GM18951 (cell line): ENCODE results near the gene SHANK3.
"Not testable (repeated sequence)": the region's sequence is repeated elsewhere in the genome, so short reads cannot be mapped to it uniquely, and the experiment has no call there.

Experiments
- POLR2A ChIP-seq: IDR thresholded peaks from 4 replicates; pipeline ENCODE4 v1.6.1; 2011; ENCODE audit warnings: mild to moderate bottlenecking; ENCODE audit not compliant: insufficient read length, insufficient read depth; ENCODE audit errors: extremely low read depth
- in situ Hi-C: fragments of 300-500 bp; cut with MboI; formaldehyde crosslinking; loops from one replicate; pipeline ENCODE4 v1.12.0; 2022; ENCODE audit warnings: low sequenced_read_pairs, mixed read lengths, inconsistent platforms; ENCODE audit not compliant: unreplicated experiment

The SHANK3 gene

DNA sequence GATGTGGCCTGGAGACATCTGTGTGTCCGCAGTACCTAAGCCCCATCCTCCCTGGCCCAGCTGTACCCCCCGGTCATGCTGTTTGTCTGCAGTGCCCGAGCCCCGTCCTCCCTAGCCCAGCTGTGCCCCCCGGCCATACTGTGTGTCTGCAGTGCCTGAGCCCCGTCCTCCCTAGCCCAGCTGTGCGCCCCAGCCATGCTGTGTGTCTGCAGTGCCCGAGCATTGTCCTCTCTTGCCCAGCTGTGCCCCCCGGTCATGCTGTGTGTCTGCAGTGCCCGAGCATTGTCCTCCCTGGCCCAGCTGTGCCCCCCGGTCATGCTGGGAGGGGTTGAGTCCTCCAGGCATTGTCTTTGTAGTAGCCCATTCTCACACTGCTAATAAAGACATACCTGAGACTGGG is 37.0 kb upstream of the SHANK3 start:
- in situ Hi-C loops = no loop called here

DNA sequence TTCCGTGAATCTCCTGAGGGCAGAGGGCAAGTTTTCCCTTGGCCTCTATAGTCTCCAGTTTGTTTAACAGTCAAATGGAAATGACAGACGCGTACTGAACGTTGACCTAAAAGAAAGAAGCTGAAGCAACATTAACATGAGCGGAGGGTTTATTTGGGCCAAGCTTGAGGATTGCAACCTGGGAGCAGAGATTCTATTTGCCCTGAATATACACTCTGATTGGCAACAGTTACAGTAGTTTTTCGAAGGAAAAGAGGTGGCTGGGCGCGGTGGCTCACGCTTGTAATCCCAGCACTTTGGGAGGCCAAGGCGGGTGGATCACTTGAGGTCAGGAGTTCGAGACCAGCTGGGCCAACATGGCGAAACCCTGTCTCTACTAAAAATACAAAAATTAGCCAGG is 32.3 kb upstream of the SHANK3 start:
- in situ Hi-C loops = not testable (repeated sequence)

More for the DNA sequence above, 37.0 kb upstream of the SHANK3 start:
- TF ChIP-seq POLR2A = no peak

- TF ChIP-seq POLR2A = no peak
- in situ Hi-C loops = no loop called here
Observed at GRCh38 chr22:50640857-50641647, 31.6 kb upstream of the SHANK3 start.

GRCh38 chr22:50641696-50642607 is 30.7 kb upstream of the SHANK3 start:
- TF ChIP-seq POLR2A = no peak
- in situ Hi-C loops = no loop called here

DNA sequence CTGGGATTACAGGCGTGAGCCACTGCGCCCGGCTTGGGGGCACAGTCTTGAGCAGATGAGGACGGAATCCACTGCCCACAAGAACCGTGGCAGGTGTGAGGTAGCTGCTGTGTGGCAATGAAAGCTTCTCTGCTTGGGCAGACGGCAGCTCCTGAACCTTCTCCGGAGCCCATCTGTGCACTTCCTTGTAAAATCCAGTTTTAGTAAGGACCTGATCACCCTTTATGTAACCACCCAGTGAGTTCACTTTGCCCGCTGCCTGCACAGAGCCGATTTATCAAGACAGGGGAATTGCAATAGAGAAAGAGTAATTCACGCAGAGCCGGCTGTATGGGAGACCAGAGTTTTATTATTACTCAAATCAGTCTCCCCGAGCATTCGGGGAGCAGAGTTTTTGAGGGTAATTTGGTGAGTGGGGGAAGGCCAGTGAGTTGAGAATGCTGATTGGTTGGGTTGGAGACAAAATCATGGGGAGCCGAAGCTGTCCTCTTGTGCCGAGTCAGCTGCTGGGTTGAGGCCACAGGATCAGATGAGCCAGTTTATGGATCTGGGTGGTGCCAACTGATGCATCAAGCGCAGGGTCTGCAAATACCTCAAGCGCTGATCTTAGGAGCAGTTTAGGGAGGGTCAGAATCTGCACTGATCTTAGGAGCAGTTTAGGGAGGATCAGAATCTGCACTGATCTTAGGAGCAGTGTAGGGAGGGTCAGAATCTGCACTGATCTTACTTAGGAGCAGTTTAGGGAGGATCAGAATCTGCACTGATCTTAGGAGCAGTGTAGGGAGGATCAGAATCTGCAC is 29.4 kb upstream of the SHANK3 start:
- in situ Hi-C loops = not testable (repeated sequence)

DNA sequence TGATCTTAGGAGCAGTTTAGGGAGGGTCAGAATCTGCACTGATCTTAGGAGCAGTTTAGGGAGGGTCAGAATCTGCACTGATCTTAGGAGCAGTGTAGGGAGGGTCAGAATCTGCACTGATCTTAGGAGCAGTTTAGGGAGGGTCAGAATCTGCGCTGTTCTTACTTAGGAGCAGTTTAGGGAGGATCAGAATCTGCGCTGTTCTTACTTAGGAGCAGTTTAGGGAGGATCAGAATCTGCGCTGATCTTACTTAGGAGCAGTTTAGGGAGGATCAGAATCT is 28.9 kb upstream of the SHANK3 start:
- in situ Hi-C loops = not testable (repeated sequence)

- in situ Hi-C loops = no loop called here
- TF ChIP-seq POLR2A = no peak
Observed at GRCh38 chr22:50653256-50653655, 19.4 kb upstream of the SHANK3 start.

- in situ Hi-C loops = not testable (repeated sequence)
Observed at GRCh38 chr22:50654664-50655063, 18.0 kb upstream of the SHANK3 start.

GRCh38 chr22:50656122-50657070 is 16.2 kb upstream of the SHANK3 start:
- in situ Hi-C loops = no loop called here
- no peak for TF ChIP-seq POLR2A

DNA sequence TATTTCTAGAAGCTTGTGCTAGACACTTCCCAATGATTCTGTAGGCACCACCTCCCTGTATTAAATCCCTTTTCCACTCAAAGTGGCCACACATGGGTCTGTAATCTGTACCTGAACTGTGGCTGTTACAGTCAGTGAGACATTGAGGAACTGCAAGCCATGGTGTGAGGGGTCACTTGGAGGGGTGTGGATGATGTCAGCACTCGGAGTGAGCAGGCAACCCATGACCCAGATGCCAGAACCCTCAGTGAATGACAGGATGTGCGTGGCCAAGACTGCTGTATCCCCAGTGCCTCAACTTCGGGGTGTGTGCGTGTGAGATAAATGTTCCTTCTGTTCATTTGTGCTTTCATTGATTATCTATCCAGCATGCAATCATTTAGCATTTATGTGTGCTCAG is 14.7 kb upstream of the SHANK3 start:
- in situ Hi-C loops = no loop called here
- TF ChIP-seq POLR2A = no peak

DNA sequence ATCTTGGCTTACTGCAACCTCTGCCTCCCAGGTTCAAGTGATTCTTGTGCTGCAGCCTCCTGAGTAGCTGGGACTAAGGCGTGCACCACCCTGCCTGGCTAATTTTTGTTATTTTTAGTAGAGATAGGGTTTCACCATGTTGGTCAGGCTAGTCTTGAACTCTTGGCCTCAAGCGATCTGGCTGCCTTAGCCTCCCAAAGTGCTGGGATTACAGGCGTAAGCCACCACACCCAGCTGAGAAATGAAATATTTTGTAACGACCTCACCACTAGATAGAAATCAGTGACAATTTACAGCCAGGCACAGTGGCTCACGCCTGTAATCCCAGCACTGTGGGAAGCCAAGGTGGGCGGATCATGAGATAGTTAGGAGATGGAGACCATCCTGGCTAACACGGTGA is 12.9 kb upstream of the SHANK3 start:
- in situ Hi-C loops = not testable (repeated sequence)

DNA sequence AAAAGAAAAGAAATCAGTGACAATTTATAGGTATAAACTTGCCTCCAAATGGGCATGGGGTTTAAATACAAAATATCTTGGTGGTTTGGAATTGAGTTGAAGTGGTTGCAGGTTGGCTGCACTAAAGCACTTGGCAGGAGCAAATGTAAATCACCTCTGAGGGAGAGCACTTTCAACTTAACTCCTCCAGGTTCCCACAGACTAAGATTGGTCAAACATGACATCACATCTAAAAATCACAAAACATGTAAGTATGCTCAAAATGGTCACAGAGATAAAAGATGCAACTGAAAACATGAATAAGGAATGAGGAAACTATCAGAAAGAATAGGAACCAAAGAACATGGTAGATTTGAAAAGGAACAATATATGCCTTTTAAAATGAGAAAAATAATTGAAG is 12.3 kb upstream of the SHANK3 start:
- in situ Hi-C loops = no loop called here
- no peak for TF ChIP-seq POLR2A

- in situ Hi-C loops = no loop called here
- TF ChIP-seq POLR2A = no peak
Observed at GRCh38 chr22:50665212-50665611, 7.4 kb upstream of the SHANK3 start.
